Esophagus muscularis mucosa (tissue), 4 donors: ENCODE data around the gene RBL2.

Experiments used
- EP300 ChIP-seq: sonication (generic); formaldehyde crosslinking; IDR thresholded peaks from one replicate; pipeline ENCODE4 v1.6.1; 2017; ENCODE audit warnings: antibody characterized with exemption
- POLR2A ChIP-seq: fragments of 450-650 bp; IDR thresholded peaks from one replicate; pipeline ENCODE4 v1.6.1; 2017; ENCODE audit warnings: antibody characterized with exemption, moderate library complexity, mild to moderate bottlenecking, low read depth
- POLR2AphosphoS5 ChIP-seq, 2 donors: sonication (generic); formaldehyde crosslinking; IDR thresholded peaks; one replicate each; pipeline ENCODE4 v1.6.1; 2017; ENCODE audit warnings: antibody characterized with exemption in 2 of 2
- TF ChIP-seq, protein P1 (sequence below), 3 experiments: fragments of 200-600 bp in 2 of 3; fragments of 450-650 bp in 1 of 3; sonication (generic) in 2 of 3; IDR thresholded peaks; one replicate each; pipeline ENCODE4 v1.5.1; 2017 to 2019; ENCODE audit warnings: antibody characterized with exemption in 3 of 3, mild to moderate bottlenecking in 2 of 3, moderate library complexity in 1 of 3

DNA sequence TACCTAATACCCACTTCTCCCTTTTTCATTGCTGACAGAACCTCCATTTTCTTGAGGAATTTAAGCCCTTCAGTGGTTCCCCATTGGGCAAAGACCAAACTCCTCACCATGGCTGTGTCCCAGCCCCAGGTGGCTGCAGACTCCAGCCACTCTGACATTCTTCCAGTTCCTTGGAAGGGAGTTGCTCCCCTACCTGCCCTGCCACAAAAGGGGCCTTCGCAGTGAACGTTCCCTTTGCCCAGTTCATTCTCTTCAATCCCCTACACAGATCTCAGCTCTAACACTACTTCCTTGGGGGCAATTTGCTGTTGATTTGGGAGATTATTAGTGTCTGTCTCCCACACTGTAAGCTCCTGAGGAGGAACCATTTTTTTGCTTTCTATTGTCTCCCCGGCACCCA lies 72.0 kb downstream of the RBL2 start:
- TF ChIP-seq EP300 = no peak
- no peak for TF ChIP-seq POLR2AphosphoS5 (IDR thresholded peaks at IDR 0.05)
- TF ChIP-seq, protein P1, sequence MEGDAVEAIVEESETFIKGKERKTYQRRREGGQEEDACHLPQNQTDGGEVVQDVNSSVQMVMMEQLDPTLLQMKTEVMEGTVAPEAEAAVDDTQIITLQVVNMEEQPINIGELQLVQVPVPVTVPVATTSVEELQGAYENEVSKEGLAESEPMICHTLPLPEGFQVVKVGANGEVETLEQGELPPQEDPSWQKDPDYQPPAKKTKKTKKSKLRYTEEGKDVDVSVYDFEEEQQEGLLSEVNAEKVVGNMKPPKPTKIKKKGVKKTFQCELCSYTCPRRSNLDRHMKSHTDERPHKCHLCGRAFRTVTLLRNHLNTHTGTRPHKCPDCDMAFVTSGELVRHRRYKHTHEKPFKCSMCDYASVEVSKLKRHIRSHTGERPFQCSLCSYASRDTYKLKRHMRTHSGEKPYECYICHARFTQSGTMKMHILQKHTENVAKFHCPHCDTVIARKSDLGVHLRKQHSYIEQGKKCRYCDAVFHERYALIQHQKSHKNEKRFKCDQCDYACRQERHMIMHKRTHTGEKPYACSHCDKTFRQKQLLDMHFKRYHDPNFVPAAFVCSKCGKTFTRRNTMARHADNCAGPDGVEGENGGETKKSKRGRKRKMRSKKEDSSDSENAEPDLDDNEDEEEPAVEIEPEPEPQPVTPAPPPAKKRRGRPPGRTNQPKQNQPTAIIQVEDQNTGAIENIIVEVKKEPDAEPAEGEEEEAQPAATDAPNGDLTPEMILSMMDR (IDR thresholded peaks at IDR 0.05) = no peak
- no peak for TF ChIP-seq POLR2A
